Endothelial cell (in vitro differentiated cells): ENCODE data around the gene RFX1. TPM values are rescaled to one million over a fixed set of nuclear protein-coding genes. Genes with fewer than 3 reads are reported as not detected.

Source experiments
- DNase-seq: peaks from one replicate; pipeline ENCODE4 v3.0.0; 2021; ENCODE audit warnings: low spot score
- H3K27ac Mint-ChIP-seq: one replicate; pipeline ENCODE4 v1.8.0; 2021; ENCODE audit warnings: mixed read lengths, inconsistent platforms; ENCODE audit not compliant: unreplicated experiment
- H3K27me3 Mint-ChIP-seq: one replicate; pipeline ENCODE4 v1.8.0; 2021; ENCODE audit warnings: mild to moderate bottlenecking, moderate library complexity, mixed read lengths, inconsistent platforms; ENCODE audit not compliant: unreplicated experiment
- H3K36me3 Mint-ChIP-seq: one replicate; pipeline ENCODE4 v1.8.0; 2021; ENCODE audit warnings: mild to moderate bottlenecking, low read depth, mixed read lengths, inconsistent platforms; ENCODE audit not compliant: unreplicated experiment
- H3K4me1 Mint-ChIP-seq: one replicate; pipeline ENCODE4 v1.8.0; 2021; ENCODE audit warnings: mild to moderate bottlenecking, mixed read lengths, inconsistent platforms; ENCODE audit not compliant: unreplicated experiment
- H3K4me3 Mint-ChIP-seq: one replicate; pipeline ENCODE4 v1.8.0; 2021; ENCODE audit warnings: mild to moderate bottlenecking, mixed read lengths, inconsistent platforms; ENCODE audit not compliant: unreplicated experiment
- H3K9me3 Mint-ChIP-seq: one replicate; pipeline ENCODE4 v1.8.0; 2021; ENCODE audit warnings: mixed read lengths, inconsistent platforms; ENCODE audit not compliant: unreplicated experiment
- CTCF ChIP-seq: fragments of 200-600 bp; sonication (generic); IDR thresholded peaks from one replicate; pipeline ENCODE4 v1.5.0; 2021; ENCODE audit warnings: antibody characterized with exemption; ENCODE audit not compliant: unreplicated experiment
- total RNA-seq: library from RNA; stranded (reverse); fragmentation: NEBNext Ultra II Directional; extraction: Animal tissue kit (Norgen Biotek cat#: 25700); gene quantifications from one replicate; pipeline ENCODE4 v1.2.1, GENCODE V29; 2021; ENCODE audit not compliant: unreplicated experiment

The RFX1 gene
- total RNA-seq, 1 donor from 2014 or later, result 16.2 TPM

GRCh38 chr19:13990085-13990484, 16.0 kb downstream of the RFX1 start:
- DNase-seq, result no peak
- no peak for TF ChIP-seq CTCF
- H3K4me1 Mint-ChIP-seq, result peaks cover 18% of the 10 kb centered on the region
- peaks cover 18% of the 10 kb centered on the region for H3K27me3 Mint-ChIP-seq
- H3K4me3 Mint-ChIP-seq, result peak overlapping the region; percentile 5
- H3K9me3 Mint-ChIP-seq, result no peaks in the 10 kb centered on the region
- peaks cover 17% of the 10 kb centered on the region for H3K36me3 Mint-ChIP-seq
- H3K27ac Mint-ChIP-seq, result peak overlapping the region; percentile 11

GRCh38 chr19:13989487-13989886, 16.6 kb downstream of the RFX1 start:
- Mint-ChIP-seq H3K27ac (peak overlapping the region; percentile 11), H3K4me1 (peaks cover 18% of the 10 kb centered on the region), H3K9me3 (no peaks in the 10 kb centered on the region), H3K36me3 (peaks cover 17% of the 10 kb centered on the region), H3K27me3 (peaks cover 21% of the 10 kb centered on the region), H3K4me3 (peak overlapping the region; percentile 5)
- no peak for DNase-seq
- TF ChIP-seq CTCF, result no peak

- Mint-ChIP-seq H3K27me3 (peaks cover 19% of the 10 kb centered on the region), H3K9me3 (no peaks in the 10 kb centered on the region), H3K27ac (peak overlapping the region; percentile 82), H3K36me3 (peaks cover 12% of the 10 kb centered on the region), H3K4me3 (peak overlapping the region; percentile 62), H3K4me1 (peaks cover 18% of the 10 kb centered on the region)
- TF ChIP-seq CTCF, result no peak
- no peak for DNase-seq
Observed at GRCh38 chr19:13987101-13987890, 18.8 kb downstream of the RFX1 start.

- Mint-ChIP-seq H3K4me3 (no peak overlapping the region), H3K4me1 (peaks cover 18% of the 10 kb centered on the region), H3K36me3 (peaks cover 12% of the 10 kb centered on the region), H3K27ac (peak overlapping the region; percentile 82), H3K9me3 (no peaks in the 10 kb centered on the region), H3K27me3 (peaks cover 17% of the 10 kb centered on the region)
- no peak for TF ChIP-seq CTCF
- DNase-seq, result peak; percentile 82
Observed at GRCh38 chr19:13986348-13986904, 19.7 kb downstream of the RFX1 start.

GRCh38 chr19:13985771-13986347, 20.3 kb downstream of the RFX1 start:
- no peak for TF ChIP-seq CTCF
- peaks cover 18% of the 10 kb centered on the region for H3K4me1 Mint-ChIP-seq
- H3K27me3 Mint-ChIP-seq, result peaks cover 16% of the 10 kb centered on the region
- H3K4me3 Mint-ChIP-seq, result peak overlapping the region; percentile 24
- DNase-seq, result no peak
- peaks cover 9% of the 10 kb centered on the region for H3K36me3 Mint-ChIP-seq
- H3K27ac Mint-ChIP-seq, result peak overlapping the region; percentile 13
- no peaks in the 10 kb centered on the region for H3K9me3 Mint-ChIP-seq
